ENCODE measurements around the gene SHISA3.

DNA sequence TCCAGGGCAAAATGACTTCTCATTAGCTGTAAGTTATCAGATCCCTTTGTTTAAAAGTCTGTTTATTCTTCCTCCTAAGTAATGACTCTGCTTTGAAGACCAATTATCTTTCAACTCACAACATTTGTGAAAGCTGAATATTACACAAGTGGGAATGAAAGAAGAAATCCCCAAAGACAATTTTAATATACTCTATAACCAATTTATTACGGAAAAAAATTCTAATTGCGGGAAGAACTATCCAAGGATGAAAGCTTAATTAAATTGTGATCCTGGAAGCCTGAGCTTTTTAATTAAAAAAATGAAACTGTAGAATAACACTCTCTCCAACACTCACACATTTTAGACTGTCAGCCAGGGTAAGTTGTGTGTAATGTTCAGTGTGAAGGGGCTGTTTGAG lies 15.6 kb upstream of the SHISA3 start:
- no peak for TF ChIP-seq USF2 (IDR thresholded peaks at IDR 0.05; ENCODE audit: low read depth, low read length)
- no peak for TF ChIP-seq USF2 (CRISPR knock-in tag; IDR thresholded peaks at IDR 0.05; ENCODE audit: borderline replicate concordance)
- TF ChIP-seq NR1H2 (CRISPR knock-in tag; IDR thresholded peaks at IDR 0.05; ENCODE audit: borderline replicate concordance, low read depth), result no peak
- TF ChIP-seq TCF7L2 (IDR thresholded peaks at IDR 0.05; ENCODE audit: low read depth, low read length), result no peak
- TF ChIP-seq ZNF382 (CRISPR knock-in tag; IDR thresholded peaks at IDR 0.05; ENCODE audit: borderline replicate concordance), result no peak
- TF ChIP-seq ZNF800 (CRISPR knock-in tag; IDR thresholded peaks at IDR 0.05), result no peak
- TF ChIP-seq, protein P1, sequence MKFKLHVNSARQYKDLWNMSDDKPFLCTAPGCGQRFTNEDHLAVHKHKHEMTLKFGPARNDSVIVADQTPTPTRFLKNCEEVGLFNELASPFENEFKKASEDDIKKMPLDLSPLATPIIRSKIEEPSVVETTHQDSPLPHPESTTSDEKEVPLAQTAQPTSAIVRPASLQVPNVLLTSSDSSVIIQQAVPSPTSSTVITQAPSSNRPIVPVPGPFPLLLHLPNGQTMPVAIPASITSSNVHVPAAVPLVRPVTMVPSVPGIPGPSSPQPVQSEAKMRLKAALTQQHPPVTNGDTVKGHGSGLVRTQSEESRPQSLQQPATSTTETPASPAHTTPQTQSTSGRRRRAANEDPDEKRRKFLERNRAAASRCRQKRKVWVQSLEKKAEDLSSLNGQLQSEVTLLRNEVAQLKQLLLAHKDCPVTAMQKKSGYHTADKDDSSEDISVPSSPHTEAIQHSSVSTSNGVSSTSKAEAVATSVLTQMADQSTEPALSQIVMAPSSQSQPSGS (CRISPR knock-in tag; IDR thresholded peaks at IDR 0.05), result no peak
- no peak for TF ChIP-seq U2AF1 (optimal IDR thresholded peaks at IDR 0.05; ENCODE audit: low read depth, low read length)
- TF ChIP-seq, protein P2, sequence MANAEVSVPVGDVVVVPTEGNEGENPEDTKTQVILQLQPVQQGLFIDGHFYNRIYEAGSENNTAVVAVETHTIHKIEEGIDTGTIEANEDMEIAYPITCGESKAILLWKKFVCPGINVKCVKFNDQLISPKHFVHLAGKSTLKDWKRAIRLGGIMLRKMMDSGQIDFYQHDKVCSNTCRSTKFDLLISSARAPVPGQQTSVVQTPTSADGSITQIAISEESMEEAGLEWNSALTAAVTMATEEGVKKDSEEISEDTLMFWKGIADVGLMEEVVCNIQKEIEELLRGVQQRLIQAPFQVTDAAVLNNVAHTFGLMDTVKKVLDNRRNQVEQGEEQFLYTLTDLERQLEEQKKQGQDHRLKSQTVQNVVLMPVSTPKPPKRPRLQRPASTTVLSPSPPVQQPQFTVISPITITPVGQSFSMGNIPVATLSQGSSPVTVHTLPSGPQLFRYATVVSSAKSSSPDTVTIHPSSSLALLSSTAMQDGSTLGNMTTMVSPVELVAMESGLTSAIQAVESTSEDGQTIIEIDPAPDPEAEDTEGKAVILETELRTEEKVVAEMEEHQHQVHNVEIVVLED (CRISPR knock-in tag; IDR thresholded peaks at IDR 0.05; ENCODE audit: borderline replicate concordance), result no peak

All from HepG2 (cell line).